Measurements from ENCODE around the gene AK1.
A peak's percentile ranks its signal among the peaks of the same experiment; 100 is the strongest.

AK1 gene

DNA sequence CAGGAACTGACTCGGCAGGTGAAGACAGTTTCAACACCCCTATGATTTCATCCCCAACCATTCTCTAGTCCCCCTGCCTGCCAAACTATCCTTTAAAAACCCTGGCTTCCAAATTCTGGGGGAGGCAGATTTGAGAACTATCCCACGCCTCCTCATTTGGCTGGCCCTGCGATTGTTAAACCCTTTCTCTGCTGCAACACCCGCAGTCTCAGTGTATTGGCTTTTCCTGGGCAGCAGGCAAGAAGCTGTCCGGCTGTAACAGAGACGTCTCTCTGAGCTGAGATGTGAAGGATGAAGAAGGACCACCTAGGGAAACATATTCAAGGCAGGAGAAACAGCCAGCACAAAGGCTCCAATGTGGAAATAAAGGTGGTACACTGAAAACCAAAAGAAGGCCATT is 15.4 kb upstream of the AK1 start:
- H3K4me3 ChIP-seq (ENCODE audit: low read depth, low read length), result no peak overlapping the region
- TF ChIP-seq, protein P1, sequence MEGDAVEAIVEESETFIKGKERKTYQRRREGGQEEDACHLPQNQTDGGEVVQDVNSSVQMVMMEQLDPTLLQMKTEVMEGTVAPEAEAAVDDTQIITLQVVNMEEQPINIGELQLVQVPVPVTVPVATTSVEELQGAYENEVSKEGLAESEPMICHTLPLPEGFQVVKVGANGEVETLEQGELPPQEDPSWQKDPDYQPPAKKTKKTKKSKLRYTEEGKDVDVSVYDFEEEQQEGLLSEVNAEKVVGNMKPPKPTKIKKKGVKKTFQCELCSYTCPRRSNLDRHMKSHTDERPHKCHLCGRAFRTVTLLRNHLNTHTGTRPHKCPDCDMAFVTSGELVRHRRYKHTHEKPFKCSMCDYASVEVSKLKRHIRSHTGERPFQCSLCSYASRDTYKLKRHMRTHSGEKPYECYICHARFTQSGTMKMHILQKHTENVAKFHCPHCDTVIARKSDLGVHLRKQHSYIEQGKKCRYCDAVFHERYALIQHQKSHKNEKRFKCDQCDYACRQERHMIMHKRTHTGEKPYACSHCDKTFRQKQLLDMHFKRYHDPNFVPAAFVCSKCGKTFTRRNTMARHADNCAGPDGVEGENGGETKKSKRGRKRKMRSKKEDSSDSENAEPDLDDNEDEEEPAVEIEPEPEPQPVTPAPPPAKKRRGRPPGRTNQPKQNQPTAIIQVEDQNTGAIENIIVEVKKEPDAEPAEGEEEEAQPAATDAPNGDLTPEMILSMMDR (IDR thresholded peaks at IDR 0.05; ENCODE audit: low read depth, low read length), result no peak

DNA sequence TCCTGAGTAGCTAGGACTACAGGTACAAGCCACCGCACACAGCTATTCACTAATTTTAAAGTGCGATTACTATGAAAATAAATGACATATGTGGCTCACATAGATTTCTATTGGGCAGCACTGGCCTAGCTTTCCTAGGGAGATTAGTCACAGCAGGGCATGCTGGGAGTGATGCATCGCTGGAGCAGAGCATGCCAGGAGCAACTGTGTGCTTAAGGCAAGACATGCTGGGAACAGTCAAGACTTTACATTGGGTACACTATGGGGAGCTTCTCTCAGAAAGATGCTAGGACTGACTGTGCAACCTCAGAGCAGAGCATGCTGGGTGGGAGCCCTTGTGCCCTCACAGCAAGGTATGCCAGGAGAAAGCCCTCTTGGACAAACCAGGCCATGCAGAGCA is 12.6 kb upstream of the AK1 start:
- TF ChIP-seq, protein P1 (IDR thresholded peaks at IDR 0.05; ENCODE audit: low read depth, low read length), result no peak
- no peak overlapping the region for H3K4me3 ChIP-seq (ENCODE audit: low read depth, low read length)

DNA sequence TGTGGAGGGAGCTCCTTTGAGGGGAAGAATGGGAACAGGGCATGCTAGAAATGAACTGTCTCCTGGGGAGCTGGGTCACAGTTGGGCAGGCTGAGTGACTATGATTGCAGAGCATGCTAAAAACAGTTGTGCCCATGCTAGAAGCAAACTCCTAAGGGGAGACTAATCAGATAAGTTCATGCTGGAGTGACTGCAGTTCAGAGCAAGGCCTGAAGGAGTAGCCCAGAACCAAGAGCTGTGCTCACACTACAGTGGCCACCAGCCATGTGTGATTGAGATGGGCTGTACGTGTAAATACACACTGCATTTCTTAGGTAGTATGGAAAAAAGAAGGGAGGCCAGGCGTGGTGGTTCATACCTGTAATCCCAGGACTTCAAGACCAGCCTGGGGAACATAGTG is 10.3 kb upstream of the AK1 start:
- TF ChIP-seq, protein P1 (IDR thresholded peaks at IDR 0.05; ENCODE audit: low read depth, low read length), result 0 out of 2 replicates have a peak, but pooled peaks have one; percentile 11
- no peak overlapping the region for H3K4me3 ChIP-seq (ENCODE audit: low read depth, low read length)

DNA sequence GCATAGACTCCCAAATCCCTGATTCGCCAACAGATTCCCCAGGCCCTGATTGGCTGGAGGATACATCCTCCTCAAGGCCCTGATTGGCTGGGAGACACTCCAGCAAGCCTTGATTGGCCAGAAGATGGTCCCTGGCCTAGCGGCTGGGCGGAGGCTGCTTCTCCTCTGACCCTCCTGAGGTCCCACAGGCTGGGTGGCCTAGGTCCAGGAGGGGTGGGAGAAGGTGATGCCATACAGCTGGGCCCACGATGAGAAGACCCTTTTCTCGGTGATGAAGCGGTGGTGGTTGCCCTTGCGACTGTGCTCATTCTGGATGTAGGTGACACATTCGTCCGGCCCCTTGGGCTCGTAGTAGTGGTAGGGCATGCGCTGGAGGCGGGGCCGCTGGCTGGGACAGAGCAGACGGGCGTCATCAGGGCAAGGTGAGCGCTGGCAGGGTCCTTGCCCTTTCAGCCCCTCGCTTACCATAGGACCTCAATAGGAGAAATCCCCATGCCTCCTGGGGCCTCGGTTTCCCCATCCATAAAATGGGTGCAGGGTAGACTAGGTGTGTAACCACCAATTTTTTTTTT is 9.0 kb upstream of the AK1 start:
- no peak overlapping the region for H3K4me3 ChIP-seq (ENCODE audit: low read depth, low read length)

DNA sequence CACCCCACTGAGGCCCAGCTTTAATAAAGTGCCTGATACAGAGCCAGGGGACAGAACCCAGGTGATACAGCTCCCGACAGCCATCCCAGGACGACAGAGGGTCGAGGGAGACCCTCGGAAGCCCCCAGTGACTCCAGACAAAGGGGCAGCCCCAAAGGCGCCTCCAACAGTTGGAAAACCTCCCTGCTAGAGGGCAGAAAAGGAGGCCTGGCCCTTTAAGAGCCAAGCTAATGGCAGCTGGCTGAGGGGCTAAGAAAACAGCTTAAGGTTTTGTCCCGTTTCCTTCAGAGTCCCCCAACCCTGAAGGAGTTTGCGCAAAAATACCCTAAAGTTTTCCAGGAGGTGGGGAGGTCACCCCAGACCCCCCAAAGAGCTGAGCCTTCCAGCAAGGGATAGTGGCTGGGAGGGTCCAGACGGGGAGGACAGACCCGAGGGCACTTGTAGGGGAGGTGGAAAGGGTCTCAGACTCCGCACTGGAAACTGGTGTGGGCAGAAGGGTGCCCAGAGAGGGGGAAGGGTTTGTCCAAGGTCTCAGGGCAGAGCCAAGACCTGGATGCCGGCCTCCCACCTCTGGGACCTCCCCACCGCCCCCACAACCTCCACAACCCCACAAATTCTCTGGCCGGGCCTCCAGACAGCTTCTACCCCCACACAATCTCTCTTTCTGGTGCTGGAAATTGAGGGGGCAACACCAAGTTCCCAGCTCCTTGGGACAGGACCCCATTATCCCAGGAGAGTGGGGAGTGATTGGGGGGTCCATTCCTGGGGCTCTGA is 8.2 kb upstream of the AK1 start:
- TF ChIP-seq, protein P1 (IDR thresholded peaks at IDR 0.05; ENCODE audit: low read depth, low read length), result no peak

More for the DNA sequence above, 9.0 kb upstream of the AK1 start:
- TF ChIP-seq, protein P1 (IDR thresholded peaks at IDR 0.05; ENCODE audit: low read depth, low read length), result no peak

DNA sequence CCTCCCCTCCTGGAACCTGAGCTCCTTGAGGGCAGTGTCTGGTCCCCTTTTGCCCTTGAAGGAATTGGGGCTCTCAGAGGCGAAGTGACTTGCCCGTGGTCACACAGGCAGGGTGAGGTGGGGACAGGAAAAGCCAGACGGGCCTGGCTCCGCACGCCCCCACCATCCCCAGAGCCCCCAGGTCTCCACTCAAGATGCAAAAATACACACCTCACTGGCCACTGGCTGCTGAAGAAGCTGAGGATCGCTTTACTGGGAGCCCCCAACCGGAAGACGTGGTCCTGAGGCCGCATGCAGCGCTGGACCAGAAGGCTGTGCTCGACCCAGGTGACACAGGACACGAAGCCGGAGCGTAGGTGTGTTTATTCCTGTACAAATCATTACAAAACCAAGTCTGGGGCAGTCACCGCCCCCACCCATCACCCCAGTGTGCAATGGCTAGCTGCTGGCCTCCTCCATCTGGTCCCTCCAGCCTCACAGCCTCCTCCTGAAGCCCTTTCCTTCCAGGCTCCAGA is 7.6 kb upstream of the AK1 start:
- TF ChIP-seq, protein P1 (IDR thresholded peaks at IDR 0.05; ENCODE audit: low read depth, low read length), result no peak
- H3K4me3 ChIP-seq (ENCODE audit: low read depth, low read length), result no peak overlapping the region

More for the DNA sequence above, 8.2 kb upstream of the AK1 start:
- no peak overlapping the region for H3K4me3 ChIP-seq (ENCODE audit: low read depth, low read length)

DNA sequence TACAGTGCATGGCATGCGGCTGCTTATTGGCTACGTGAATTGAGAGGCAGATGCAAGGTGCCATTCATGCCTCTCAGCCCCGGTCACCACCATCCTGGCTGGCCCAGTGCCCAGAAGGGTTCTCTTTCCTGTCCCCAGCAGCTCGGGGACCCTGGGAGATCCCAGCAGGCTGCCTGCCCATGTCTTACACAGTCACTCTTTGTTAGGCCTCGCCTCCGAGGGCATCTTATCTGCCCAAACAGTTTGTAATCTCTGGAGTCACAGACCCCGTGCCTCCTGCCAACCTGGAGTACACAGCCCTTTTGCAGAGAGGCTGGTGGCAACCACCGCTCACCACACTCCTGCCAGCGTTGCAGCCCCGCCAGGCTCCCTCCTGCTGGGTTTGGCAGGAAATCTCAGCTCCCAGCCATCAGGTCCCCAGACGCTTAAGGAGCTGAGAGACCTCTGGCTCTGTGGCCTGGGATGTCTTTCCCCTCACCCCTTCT is 7.0 kb upstream of the AK1 start:
- TF ChIP-seq, protein P1 (IDR thresholded peaks at IDR 0.05; ENCODE audit: low read depth, low read length), result no peak
- no peak overlapping the region for H3K4me3 ChIP-seq (ENCODE audit: low read depth, low read length)

Measured in WI38 (cell line).